GM06990 (cell line): ENCODE data around the gene TSNAXIP1.

ENCODE experiments used
- DNase-seq: peaks from one replicate; pipeline ENCODE4 v3.0.0-alpha.2; 2011; ENCODE audit not compliant: insufficient read length; ENCODE audit errors: extremely low read depth
- H3K27me3 ChIP-seq: replicated peaks from 2 replicates; pipeline ENCODE4 v1.6.0; 2011; ENCODE audit warnings: low read length; ENCODE audit not compliant: control insufficient read depth, insufficient read depth
- H3K36me3 ChIP-seq: 2 replicates; pipeline ENCODE4 v1.5.1; 2011; ENCODE audit warnings: low read length; ENCODE audit not compliant: control insufficient read depth, insufficient read depth
- H3K4me3 ChIP-seq: replicated peaks from 2 replicates; pipeline ENCODE4 v1.5.1; 2011; ENCODE audit warnings: low read depth, mild to moderate bottlenecking, control low read depth, low read length
- CTCF ChIP-seq: IDR thresholded peaks from 2 replicates; pipeline ENCODE4 v1.5.1; 2011; ENCODE audit warnings: low read length, control low read depth, mild to moderate bottlenecking, inconsistent platforms; ENCODE audit not compliant: insufficient read depth, poor library complexity, severe bottlenecking

Gene TSNAXIP1

GRCh38 chr16:67855789-67856188 lies 49.1 kb downstream of the TSNAXIP1 start:
- TF ChIP-seq CTCF = no peak
- no peak for DNase-seq
- peaks cover 2% of the 10 kb centered on the region; the same call in 1 of the 2 replicates for H3K36me3 ChIP-seq
- H3K27me3 ChIP-seq = no peaks in the 10 kb centered on the region
- H3K4me3 ChIP-seq = no peak overlapping the region

- Histone ChIP-seq H3K36me3 (peaks cover 3% of the 10 kb centered on the region; the same call in 1 of the 2 replicates), H3K4me3 (no peak overlapping the region), H3K27me3 (no peaks in the 10 kb centered on the region)
- no peak for TF ChIP-seq CTCF
- no peak for DNase-seq
Observed at GRCh38 chr16:67856927-67857546, 50.3 kb downstream of the TSNAXIP1 start.

GRCh38 chr16:67857547-67858233 lies 51.0 kb downstream of the TSNAXIP1 start:
- TF ChIP-seq CTCF = no peak
- DNase-seq = no peak
- Histone ChIP-seq H3K4me3 (no peak overlapping the region), H3K36me3 (peaks cover 3% of the 10 kb centered on the region; the same call in 1 of the 2 replicates), H3K27me3 (no peaks in the 10 kb centered on the region)

- Histone ChIP-seq H3K36me3 (peaks cover 5% of the 10 kb centered on the region), H3K4me3 (no peak overlapping the region), H3K27me3 (no peaks in the 10 kb centered on the region)
- TF ChIP-seq CTCF = no peak
- no peak for DNase-seq
Observed at GRCh38 chr16:67858500-67858899, 51.8 kb downstream of the TSNAXIP1 start.

- Histone ChIP-seq H3K36me3 (peaks cover 5% of the 10 kb centered on the region), H3K27me3 (no peaks in the 10 kb centered on the region), H3K4me3 (no peak overlapping the region)
- no peak for TF ChIP-seq CTCF
- no peak for DNase-seq
Observed at GRCh38 chr16:67860589-67861398, 54.1 kb downstream of the TSNAXIP1 start.
